ENCODE results near the gene OOSP1.
"Not testable (repeated sequence)": the region's sequence is repeated elsewhere in the genome, so short reads cannot be mapped to it uniquely, and the experiment has no call there.

OOSP1 gene, protein sequence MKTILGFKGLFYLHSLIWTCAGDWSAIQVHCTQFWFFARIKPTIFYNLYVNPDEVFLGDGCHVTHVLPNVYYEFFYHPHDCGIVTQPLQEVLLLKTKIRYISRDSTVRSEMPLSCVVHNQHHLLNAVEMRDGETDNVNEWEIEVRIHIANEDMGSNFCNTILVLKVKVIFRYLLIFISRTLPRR

DNA sequence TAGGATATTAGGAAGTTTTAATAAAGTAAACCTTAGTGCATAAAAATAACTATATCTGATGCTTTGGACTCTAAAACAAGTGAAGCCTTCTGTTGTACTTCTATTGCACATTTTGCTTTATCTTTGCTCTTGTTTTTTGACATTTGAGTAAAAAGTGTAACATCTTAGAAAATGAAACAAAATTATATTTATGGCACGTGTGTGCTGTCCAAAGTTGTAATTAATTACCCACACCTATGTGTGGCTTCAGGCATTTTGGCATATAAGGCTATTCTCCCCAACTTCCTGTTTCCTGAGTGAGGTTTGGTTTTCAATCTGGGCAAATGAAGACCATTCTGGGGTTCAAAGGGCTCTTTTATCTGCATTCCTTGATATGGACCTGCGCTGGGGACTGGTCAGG, at the start of gene OOSP1:
Gene OOSP1, plus strand, starts transcription at position 301 of the 400 bp plus-strand sequence. Its CDS starts 23 bp downstream, at position 324.
- FAIRE-seq = no peak

DNA sequence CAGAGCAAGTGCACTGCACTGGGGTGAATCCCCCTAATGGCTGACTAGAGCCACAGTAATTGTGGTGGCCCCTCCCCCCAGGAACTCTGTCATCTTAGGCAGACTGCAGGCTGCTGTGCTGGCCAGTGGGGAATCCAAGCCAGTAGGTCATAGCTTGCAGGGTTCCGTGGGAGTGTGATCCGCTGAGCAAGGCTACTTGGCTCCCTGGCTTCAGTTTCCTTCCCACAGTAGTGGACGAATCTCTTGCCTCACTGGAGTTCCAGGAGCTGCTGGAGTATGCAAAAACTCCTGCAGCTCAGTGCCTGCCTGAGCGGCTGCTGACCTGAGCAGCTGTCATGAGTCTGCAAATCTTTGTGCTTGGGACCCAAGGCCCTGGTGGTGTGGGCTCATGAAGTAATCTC, 46.5 kb upstream of the OOSP1 start:
- FAIRE-seq = no peak

- no peak for FAIRE-seq
Observed at GRCh38 chr11:59894616-59895015, 43.6 kb upstream of the OOSP1 start.

DNA sequence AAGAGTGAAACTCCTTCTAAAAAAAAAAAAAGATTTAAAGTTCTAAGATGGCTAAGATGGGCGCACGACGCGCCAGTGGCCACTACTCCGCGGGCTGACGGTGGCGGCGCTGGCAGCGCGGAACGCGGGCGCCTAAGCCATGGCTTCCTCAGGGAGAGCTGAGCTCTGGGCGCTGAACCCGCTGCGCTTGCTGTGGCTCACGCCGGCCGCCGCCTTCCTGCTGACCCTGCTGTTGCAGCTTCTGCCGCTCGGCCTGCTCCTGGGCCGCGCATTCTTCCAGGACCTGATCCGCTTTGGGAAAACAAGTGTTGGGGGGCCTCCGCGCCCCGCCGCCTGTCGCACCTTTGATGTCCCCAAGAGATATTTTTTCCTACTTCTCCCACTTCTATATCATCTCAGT, 40.2 kb upstream of the OOSP1 start:
- FAIRE-seq = no peak

DNA sequence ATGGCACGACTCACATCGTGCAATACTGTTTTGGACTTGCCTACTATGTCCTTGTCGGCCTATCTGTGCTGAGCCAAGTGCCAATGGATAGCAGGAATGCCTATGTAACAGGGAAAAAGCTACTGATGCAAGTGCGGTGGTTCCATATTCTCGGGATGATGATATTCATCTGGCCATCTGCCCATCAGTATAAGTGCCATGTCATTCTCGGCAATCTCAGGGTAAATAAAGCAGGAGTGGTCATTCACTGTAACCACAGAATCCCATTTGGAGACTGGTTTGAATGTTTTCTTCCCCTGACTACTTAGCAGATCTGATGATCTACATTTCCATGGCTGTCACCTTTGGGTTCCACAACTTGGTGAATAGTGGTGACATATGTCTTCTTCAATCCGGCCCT, 39.6 kb upstream of the OOSP1 start:
- no peak for FAIRE-seq

DNA sequence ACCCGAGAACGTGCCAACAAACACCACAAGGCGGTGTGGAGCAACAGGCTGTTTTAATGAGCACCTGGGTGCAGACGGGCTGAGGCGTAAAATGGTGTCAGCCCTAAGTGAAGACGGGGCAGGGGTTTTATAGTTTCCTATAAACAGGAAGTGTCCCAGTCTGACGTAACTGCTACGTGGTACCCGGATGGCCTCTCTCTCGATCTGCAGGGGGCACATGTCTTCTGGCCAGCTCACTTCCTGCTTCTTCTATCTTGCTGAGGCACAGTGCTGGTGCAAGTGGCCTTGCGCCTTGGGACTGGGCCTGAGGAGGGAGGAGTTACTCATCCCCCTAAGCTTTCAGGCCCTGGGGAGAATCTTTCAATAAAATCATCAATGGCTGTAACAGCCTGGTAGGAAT, 38.7 kb upstream of the OOSP1 start:
- no peak for FAIRE-seq

DNA sequence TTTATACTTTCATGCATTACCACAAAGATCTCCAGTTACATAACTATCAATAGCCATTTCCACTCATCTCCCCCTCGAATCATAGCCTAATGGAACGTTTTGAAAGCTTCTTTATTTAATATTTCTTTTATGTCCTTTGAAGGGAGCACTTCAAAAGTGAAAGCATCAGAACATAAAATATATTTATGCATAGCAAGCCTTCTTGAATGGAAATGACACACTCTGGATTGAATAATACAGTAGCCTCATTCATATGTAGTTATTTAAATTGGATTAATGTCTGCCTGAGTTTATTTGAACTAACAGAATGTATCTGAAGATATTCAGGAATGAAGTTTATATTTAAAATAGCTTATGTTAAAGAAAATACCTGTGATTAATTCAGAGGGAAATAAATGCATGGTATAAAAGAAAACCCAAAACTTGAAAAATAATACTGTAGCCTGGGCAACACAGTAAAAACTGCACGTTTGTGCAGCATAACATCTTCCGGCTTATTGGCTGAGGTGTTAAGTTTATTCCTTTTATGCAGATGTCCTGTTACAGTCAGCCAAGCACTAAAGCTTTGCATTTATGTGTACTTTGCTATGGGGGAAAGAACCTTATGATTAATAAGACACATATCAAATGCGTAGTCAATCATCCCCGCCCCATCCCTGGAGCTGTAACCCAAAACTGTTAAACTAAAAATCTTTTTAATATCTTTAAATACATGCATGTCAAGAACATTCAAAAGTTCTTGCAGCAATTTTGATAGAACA, 37.7 kb upstream of the OOSP1 start:
- no peak for FAIRE-seq

DNA sequence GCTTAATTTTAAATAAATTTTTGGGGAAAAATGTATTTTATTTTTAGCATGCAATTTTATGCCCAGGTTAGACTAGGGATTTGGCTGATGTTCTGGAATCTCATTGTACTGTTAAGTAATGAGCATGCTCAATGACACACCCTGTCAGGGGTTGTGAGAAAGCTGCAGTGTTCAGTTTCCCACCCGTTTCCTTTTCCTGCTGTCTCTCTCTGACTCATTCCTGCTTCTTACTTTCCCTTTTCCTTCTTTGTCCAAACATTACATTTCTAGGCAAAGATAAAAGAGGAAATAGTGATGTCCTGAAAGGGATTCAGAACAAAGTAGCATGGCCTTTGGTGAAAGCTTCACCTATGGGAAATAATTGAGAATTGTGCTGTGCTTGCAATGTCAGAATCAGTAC, 36.9 kb upstream of the OOSP1 start:
- no peak for FAIRE-seq

DNA sequence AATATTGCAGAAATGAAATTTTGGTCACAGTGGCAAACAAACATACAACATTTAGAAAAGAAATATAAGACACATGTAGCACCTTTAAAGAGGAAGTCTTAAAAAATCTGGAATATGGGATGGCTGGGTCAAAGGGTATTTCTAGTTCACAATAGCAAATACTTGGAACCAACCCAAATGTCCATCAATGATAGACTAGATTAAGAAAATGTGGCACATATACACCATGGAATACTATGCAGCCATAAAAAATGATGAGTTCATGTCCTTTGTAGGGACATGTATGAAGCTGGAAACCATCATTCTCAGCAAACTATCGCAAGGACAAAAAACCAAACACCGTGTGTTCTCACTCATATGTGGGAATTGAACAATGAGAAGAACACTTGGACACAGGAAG, 34.7 kb upstream of the OOSP1 start:
- not testable (repeated sequence) for FAIRE-seq

DNA sequence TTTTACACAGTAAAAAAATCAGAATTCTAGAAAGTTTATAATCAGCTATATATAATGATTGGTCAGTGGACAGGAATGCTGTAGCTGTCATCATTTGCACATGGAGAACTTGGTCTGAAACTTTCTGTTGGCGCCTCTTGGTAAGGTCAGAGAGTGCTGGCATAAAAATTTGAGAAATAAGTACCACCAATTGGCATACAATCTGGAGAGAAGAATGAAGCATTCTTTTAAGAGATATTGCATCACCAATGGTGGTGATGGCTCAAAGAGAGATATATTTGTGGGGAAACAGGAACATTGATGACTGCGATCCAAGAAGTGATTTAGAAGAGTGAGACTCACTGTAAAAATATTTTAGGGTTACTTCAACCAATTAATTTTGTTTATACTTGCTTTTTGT, 19.8 kb upstream of the OOSP1 start:
- no peak for FAIRE-seq

DNA sequence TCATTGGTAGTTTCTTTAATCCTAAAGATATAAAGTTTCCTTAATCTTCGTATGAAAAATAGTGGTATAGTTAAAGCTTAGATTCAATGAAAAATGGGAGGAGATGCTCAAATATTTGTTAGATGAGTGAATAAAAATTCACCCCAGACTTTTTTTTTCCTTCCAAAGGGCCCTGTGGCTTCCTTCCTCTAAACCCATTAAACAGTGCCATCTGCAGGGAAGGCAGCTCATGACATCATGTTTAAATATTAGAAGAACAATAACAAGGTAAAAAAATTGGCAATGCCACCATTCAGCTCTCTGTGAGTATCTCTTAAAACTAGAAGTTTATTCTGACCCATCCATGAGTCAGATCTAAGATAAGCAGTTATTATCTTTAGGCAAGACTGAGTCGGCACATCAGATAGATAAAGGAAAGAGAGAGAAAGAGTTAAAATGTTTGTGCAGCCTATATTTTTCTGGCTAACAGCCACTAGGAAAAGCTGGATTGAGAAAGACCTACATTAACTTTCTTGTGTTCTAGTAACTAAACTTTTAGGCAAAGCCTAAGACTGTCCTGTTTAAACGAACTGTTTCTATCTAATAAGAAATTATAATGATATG, 19.1 kb upstream of the OOSP1 start:
- no peak for FAIRE-seq

DNA sequence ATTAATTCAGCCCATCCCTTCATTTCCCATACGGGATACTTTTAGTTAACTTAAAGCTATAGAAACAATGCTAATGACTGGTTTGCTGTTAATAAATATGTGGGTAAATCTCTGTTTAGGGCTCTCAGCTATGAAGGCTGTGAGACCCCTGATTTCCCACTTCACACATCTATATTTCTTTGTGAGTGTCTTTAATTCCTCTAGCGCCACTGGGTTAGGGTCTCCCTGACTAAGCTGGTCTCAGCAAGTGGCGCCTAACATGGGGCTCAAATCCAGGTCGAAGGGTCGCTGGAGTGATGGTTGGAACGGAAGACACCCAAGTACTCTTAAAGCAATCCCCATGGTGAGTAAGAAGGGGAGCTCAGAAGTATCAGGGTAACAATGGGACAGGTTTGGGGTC, 14.4 kb upstream of the OOSP1 start:
- FAIRE-seq = no peak

DNA sequence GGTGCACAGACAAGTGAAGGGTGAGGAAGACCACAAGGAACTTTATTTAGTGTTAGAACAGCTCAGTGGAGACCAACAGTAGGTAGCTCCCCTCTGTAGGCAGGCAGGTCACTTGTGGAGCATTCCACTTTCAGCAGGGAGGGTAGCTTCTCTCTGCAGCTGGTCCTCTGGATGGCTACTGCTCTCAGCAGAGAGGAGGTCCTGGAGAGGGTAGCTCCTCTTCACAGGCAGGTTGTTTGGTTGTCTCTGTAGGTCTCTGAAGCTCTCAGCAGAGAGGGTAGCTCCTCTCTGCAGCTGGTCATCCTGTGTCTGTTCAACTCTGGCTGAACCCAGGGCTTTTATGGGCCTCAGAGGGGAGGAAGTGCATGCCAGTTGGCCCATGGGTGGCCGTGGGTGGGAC, 6.5 kb upstream of the OOSP1 start:
- FAIRE-seq = no peak

DNA sequence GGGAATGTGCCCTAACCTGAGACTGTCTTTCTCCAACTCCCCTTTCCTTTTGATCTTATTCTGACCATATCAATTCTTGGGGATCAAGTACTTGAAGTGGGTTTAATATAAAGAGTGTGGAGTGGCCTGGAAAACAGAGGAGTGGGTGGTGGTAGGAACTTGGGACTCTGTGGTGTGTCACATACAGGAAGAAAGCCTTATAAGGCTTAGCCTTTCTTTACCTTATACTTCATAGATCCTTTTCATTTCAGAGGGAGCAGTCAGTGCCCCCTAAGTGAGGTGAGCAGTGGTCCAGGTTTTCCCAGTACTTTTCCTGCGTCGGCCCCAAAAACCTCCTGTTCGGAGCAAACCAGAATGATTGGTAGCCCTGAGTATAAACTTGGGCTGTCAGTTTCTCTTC, 486 bp downstream of the OOSP1 start:
- no peak for FAIRE-seq

DNA sequence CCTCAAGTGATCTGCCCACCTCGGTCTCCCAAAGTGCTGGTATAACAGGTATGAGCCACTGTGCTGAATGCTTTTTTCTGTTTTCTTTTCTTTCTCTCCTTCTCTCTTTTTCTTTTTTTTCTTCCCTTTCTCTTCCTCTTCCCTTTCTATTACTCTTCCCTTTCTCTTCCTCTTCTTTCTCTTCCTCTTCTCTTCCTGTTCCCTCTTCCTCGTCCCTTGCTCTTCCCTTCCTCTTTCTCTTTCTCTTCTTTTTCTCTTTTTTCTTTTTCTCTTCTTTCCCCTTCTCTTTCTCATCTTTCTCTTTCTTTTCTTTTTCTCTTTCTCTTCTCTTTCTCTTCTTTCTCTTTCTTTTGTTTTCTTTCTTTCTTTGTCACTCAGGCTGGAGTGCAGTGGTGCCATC, 1.2 kb downstream of the OOSP1 start:
- no peak for FAIRE-seq

DNA sequence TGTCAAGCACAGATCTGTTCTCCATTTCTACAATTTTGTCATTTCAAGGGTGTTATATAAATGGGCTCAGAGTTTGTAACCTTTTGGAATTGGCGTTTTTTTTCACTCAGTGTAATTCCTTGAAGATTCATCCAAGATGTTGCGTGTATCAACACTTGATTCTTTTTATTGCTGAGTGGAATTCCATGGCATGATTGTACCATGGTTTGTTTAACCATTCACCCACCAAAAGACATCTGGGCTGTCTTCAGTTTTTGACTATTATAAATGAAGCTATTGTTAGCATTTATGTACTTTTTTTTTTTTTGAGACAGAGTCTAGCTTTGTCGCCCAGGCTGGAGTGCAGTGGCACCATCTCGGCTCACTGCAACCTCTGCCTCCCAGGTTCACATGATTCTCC, 2.9 kb downstream of the OOSP1 start:
- no peak for FAIRE-seq

GRCh38 chr11:59943997-59944714, 5.9 kb downstream of the OOSP1 start:
- no peak for FAIRE-seq

GRCh38 chr11:59944720-59945119, 6.5 kb downstream of the OOSP1 start:
- FAIRE-seq = no peak

GRCh38 chr11:59953463-59954218, 15.4 kb downstream of the OOSP1 start:
- FAIRE-seq = no peak

DNA sequence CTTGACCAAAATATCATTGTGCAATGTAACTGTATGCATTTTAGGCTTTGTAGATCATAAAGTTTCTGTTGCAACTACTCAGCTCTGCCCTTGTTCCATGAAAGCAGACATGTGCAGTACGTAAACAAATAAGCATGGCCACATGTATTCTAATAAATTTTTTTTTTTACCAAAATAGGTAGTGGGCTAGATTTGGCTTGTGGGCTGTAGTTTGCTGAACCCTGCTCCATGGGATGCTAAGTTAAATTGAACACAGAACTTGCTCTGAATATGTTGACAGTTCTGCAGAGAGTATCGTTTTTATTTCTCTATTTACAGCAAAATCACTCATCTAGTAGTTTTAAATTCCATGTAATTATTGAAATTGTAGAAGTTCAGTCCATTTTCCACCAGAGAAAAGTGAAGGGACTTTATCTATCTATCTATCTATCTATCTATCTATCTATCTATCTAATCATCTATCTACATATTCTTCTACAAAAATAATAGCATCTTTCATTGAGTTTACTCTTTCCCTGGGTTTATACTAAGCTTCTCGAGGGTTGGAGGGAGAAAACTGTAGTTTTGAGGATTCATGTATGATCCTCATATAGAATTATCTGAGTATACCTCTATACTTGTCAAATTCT, 16.1 kb downstream of the OOSP1 start:
- no peak for FAIRE-seq

- no peak for FAIRE-seq
Observed at GRCh38 chr11:59957094-59957493, 18.9 kb downstream of the OOSP1 start.
